HG03280 (cell line): ENCODE data around the gene AAMP.

Source experiments
- ATAC-seq: cut with Tn5 transposase; IDR thresholded peaks from one replicate; pipeline ENCODE4 v1.9.1; 2021; ENCODE audit warnings: mild to moderate bottlenecking, moderate library complexity; ENCODE audit not compliant: unreplicated experiment

Gene AAMP

GRCh38 chr2:218228366-218229090 lies 41.4 kb downstream of the AAMP start:
- ATAC-seq, result no peak

DNA sequence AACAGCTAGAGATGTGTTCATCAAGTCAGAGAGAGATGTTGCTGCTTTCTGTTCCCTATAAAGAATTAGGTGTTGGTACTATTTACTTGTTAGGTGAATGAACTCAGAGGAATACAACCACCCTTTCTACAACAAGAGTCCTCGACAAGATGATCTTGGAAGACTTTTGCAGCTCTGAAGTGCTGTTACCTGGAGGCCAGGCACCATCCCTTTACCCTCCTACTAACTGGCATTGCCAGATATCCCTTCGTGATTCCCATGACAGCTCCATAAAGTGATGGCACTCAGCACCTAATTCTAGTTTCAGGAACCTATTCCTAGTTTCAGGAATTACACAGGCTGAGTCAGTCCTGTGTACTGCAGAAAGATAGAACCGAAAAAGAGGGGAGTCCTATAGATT lies 43.0 kb downstream of the AAMP start:
- ATAC-seq, result no peak

DNA sequence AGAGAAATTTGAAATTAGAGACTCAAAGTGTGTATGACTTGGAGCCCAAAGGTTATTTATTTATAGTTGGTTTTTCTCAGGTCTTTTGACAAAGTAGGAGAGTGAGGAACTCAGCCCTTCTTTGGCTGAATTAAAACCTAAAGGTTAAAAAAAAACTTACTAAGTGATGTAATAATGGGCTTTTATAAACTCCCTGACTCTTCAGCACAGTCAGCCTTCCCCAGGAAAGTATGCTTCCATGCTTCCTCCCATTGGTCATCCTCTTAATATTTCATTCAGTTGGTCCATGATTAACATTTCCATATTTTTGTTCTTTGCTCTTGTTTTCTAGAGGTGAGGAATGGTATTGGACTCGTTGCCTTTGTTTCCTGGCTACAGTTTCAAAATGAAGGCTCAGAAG lies 45.8 kb downstream of the AAMP start:
- no peak for ATAC-seq

DNA sequence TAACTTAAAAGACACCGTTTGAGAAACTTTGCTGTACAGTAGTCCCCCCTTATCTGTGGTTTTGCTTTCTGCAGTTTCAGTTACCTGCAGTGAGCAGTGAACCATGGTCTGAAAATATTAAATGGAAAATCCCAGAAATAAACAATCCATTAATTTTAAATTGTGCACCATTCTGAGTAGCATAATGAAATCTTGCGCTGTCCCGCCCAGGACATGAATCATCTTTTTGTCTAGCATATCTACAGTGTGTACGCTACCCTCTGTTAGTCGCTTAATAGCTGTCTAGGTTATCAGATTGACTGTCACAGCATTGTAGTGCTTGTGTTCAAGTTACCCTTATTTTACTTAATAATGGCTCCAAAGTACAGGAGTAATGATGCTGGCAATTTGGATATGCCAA lies 46.9 kb downstream of the AAMP start:
- ATAC-seq, result no peak

- no peak for ATAC-seq
Observed at GRCh38 chr2:218221000-218221399, 48.9 kb downstream of the AAMP start.

DNA sequence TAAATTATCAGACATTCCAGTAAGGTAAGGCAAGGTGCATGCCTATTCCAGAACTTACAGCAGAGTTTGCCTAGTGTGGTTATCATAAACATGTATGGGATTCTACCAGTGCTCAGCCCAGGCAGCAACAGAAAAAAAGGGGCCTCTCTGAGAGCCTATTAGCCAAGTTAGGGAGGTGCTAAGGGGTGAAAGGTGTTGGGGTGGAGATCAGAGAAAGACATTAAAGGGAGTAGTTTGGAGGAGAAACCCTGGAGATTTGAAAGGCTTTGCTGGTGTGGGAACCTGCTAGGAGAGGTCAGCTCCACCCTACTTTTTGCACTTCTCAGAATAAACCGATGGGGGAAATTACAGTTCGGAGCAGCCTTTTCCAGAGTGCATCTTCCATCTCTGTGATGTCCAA lies 50.0 kb downstream of the AAMP start:
- no peak for ATAC-seq

GRCh38 chr2:218218268-218219185 lies 51.4 kb downstream of the AAMP start:
- peak; percentile 43 for ATAC-seq

GRCh38 chr2:218217360-218218267 lies 52.3 kb downstream of the AAMP start:
- peak; percentile 34 for ATAC-seq

DNA sequence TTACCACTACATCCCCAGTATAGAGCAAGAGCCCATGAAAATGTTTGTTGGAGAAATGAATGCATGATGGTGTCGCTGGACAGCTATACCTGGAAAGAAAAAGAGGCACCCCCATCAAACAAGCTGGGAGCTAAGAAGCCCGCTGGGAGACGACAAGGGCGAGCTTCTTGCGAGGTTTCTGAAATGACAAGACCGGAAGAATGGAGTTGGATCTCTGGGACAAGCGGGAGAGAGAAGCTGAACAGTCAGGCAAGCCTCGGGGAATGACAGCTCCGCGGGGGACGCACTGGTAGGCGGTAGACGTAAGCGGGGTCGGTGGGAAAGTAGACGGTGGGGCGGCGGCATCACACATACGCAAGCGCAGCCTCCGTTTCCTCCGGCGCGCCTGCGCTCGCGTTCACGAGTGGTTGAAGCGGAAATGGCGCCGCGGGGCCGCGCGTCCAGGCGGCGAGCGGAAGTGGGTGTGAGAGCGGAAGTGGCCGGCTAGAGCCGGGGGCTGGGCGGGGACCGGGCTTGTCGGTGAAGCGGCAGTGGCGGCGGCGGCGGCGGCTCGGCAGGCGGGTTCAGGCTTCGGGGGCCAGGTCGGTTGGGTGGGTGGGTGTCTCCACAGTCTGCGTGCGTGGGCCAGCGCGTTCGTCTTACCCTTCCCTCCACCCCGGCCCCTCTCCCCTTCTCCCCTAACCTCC lies 53.1 kb downstream of the AAMP start, which contains the start of gene ARPC2:
Gene ARPC2, plus strand, starts transcription at position 516 of the 686 bp plus-strand sequence. CDS start 282 bp downstream, outside the sequence.
- peak; percentile 72 for ATAC-seq

- no peak for ATAC-seq
Observed at GRCh38 chr2:218216336-218216673, 53.6 kb downstream of the AAMP start.
